ENCODE measurements around the gene MPND. TPM values are rescaled to one million over a fixed set of nuclear protein-coding genes. Genes with fewer than 3 reads are reported as not detected.
A peak's percentile ranks its signal among the peaks of the same experiment; 100 is the strongest.

Gene MPND
- total RNA-seq, 4 donors from 2014 or later: 5.6 to 10.5 (median 9.3) TPM

DNA sequence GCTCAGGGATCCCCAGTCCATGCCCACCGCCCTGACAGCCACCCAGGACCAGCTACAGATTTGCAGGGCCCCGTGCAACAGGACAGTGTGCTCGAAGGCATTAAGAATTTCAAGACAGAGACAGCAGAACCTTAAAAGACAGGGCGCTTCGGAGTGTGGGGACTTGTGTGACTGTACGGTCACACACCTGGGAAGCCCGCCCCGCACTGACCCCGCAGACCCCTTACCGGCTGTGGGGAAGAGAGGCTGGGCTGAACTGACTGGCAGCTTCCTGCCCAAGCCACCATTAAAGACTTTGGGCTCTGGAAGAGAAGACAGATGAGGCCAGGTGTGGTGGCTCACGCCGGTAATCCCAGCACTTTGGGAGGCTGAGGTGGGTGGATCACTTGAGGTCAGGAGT, 19.1 kb upstream of the MPND start:
- DNase-seq: no peak
- Histone ChIP-seq H3K27me3 (no peaks in the 10 kb centered on the region), H3K4me1 (peaks cover 8 to 20% of the 10 kb centered on the region in 2 donors), H3K36me3 (no peaks in the 10 kb centered on the region), H3K27ac (no peak overlapping the region), H3K9me3 (no peaks in the 10 kb centered on the region), H3K4me3 (replicated peaks in 1 of 3) (no peak overlapping the region)
- TF ChIP-seq, protein P1, sequence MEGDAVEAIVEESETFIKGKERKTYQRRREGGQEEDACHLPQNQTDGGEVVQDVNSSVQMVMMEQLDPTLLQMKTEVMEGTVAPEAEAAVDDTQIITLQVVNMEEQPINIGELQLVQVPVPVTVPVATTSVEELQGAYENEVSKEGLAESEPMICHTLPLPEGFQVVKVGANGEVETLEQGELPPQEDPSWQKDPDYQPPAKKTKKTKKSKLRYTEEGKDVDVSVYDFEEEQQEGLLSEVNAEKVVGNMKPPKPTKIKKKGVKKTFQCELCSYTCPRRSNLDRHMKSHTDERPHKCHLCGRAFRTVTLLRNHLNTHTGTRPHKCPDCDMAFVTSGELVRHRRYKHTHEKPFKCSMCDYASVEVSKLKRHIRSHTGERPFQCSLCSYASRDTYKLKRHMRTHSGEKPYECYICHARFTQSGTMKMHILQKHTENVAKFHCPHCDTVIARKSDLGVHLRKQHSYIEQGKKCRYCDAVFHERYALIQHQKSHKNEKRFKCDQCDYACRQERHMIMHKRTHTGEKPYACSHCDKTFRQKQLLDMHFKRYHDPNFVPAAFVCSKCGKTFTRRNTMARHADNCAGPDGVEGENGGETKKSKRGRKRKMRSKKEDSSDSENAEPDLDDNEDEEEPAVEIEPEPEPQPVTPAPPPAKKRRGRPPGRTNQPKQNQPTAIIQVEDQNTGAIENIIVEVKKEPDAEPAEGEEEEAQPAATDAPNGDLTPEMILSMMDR (IDR thresholded peaks at IDR 0.05): no peak
- no peak for TF ChIP-seq POLR2A (IDR thresholded peaks at IDR 0.05)
- intact Hi-C loops (cut with DNase I): no loop called here
- 83 to 89% methylated on average over 12 of the region's 12 CpGs for WGBS, 2 donors

DNA sequence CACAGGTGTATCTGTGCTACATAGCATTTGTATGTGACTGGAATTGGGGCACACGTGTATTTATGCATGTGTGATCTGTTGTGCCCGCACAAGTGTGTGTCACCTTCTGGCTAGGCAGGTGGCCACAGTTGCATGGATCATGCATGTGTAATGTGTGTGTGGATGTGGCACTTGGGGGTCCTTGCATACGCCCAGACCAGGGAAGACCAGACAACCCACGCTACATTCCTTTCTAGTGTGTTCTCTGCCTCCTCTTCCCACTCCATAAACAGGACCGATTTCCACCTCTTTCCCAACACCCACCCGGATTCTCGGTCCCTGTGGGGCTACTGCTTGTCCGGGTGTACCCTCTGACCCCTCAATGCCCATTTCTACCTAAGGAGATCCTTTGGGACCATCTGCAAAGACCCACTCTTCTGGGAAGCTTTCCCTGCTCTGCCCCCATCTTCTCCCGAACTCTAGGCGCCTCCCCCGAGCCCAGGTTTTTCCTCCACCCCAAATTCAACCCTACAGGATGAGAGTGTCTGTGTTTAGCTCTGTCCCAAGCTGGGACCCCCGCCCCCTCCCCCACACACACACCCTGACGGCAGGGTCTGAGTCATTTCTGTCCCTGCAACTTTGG, 17.0 kb upstream of the MPND start:
- H3K27ac ChIP-seq: no peak overlapping the region
- DNase-seq: no peak
- no peaks in the 10 kb centered on the region for H3K9me3 ChIP-seq
- intact Hi-C loops (cut with DNase I): no loop called here
- 64 to 74% methylated on average over 13 of the region's 13 CpGs for WGBS, 2 donors
- H3K4me3 ChIP-seq (replicated peaks in 1 of 3): no peak overlapping the region
- H3K27me3 ChIP-seq: no peaks in the 10 kb centered on the region
- H3K4me1 ChIP-seq: peaks cover 8 to 20% of the 10 kb centered on the region in 2 donors
- no peaks in the 10 kb centered on the region for H3K36me3 ChIP-seq
- TF ChIP-seq POLR2A (IDR thresholded peaks at IDR 0.05): no peak
- TF ChIP-seq, protein P1 (IDR thresholded peaks at IDR 0.05): no peak

DNA sequence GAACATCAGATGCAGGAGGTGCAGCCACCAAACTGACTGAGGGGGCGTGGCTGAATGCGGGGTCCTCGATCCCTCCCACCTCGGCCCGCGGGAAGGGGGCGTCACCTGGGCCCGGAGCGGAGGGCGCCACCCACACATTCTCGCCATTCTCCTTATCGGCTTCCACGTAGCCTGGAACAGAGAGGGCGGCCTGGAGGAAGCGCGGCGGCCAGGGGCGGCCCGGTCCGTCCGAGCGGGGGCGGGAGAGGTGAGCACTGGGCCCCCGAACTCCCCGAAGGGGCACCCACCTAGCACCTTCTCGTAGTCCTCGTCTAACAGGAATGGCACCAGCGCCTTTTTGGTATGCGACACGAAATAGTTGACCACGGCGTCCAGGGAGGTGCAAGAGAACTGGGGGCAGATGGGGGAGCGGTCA, 16.5 kb upstream of the MPND start:
- Histone ChIP-seq H3K36me3 (no peaks in the 10 kb centered on the region), H3K27ac (no peak overlapping the region), H3K4me3 (replicated peaks in 1 of 3) (peak overlapping the region in 1 of 3 donors; percentile 35), H3K4me1 (peaks cover 8 to 20% of the 10 kb centered on the region in 2 donors), H3K9me3 (no peaks in the 10 kb centered on the region), H3K27me3 (no peaks in the 10 kb centered on the region)
- no peak for DNase-seq
- intact Hi-C loops (cut with DNase I): no loop called here
- TF ChIP-seq, protein P1 (IDR thresholded peaks at IDR 0.05): no peak
- no peak for TF ChIP-seq POLR2A (IDR thresholded peaks at IDR 0.05)
- WGBS, 2 donors: 18 to 27% methylated on average over 22 of the region's 33 CpGs

DNA sequence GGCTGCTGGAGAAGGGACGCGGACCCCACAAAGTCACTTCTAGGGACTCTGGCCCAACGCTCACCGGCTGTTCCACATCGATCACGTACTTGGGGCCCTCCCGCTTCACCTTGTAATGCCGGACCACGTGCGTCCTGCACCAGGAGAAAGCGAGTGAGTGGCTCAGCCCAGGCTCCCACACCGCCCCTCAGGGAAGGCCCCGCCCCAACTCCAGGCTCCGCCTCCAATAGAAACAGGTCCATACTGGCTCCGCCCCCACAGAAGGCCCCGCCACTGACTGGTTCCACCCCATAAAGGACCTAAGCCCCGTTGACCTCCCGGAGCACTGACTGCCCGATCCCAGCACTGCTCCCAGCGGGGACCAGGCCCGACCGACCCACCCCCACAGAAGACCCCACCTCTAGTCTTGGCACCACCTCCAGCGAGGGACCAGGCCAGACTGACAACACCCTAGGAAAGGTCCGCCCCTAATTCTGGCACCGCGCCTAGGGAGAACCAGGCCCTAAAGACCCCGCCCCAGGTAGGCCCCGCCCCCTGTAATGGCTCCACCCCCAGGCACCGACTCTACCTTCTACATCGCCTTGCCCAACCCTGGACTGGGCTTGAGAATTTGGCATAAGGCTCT, 16.0 kb upstream of the MPND start:
- TF ChIP-seq POLR2A (IDR thresholded peaks at IDR 0.05): no peak
- TF ChIP-seq, protein P1 (IDR thresholded peaks at IDR 0.05): no peak
- peak overlapping the region in 1 of 3 donors; percentile 35 for H3K4me3 ChIP-seq (replicated peaks in 1 of 3)
- intact Hi-C loops (cut with DNase I): no loop called here

DNA sequence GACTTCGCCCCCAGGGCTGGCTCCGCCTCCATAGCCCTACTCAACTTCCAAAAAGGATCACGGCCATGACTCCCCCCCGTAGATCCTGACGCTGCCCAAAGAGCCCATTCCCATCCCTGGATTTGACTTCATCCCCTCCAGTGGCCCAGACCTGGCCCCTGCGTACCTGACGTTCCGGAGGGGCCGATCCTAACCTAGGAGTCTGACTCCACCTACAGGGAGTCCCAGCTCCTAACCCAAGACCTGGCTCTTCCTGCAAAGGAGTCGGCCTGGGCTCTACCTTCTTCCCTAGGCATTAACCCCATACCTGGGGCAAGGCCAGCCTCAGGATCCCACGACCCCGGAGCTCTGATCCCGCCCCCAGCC, 15.5 kb upstream of the MPND start:
- no peaks in the 10 kb centered on the region for H3K9me3 ChIP-seq
- no peaks in the 10 kb centered on the region for H3K27me3 ChIP-seq
- TF ChIP-seq POLR2A (IDR thresholded peaks at IDR 0.05): no peak
- TF ChIP-seq, protein P1 (IDR thresholded peaks at IDR 0.05): no peak
- H3K4me1 ChIP-seq: peaks cover 8 to 20% of the 10 kb centered on the region in 2 donors
- DNase-seq: no peak
- H3K36me3 ChIP-seq: no peaks in the 10 kb centered on the region
- intact Hi-C loops (cut with DNase I): no loop called here
- WGBS, 2 donors: 15 to 23% methylated on average over 8 to 12 of the region's 13 CpGs
- H3K27ac ChIP-seq: no peak overlapping the region
- peak overlapping the region in 1 of 3 donors; percentile 35 for H3K4me3 ChIP-seq (replicated peaks in 1 of 3)

More for the DNA sequence above, 16.0 kb upstream of the MPND start:
- DNase-seq: peak; percentile 60 to 76
- Histone ChIP-seq H3K9me3 (no peaks in the 10 kb centered on the region), H3K4me1 (peaks cover 8 to 20% of the 10 kb centered on the region in 2 donors), H3K27ac (no peak overlapping the region), H3K36me3 (no peaks in the 10 kb centered on the region), H3K27me3 (no peaks in the 10 kb centered on the region)
- 6 to 13% methylated on average over 8 to 28 of the region's 30 CpGs for WGBS, 2 donors

Measured in thyroid gland (tissue), 4 donors.